HG02588 (cell line): ENCODE results near the gene VAC14.

Experiments
- ATAC-seq: cut with Tn5 transposase; IDR thresholded peaks from one replicate; pipeline ENCODE4 v1.9.1; 2021; ENCODE audit warnings: mild to moderate bottlenecking, moderate library complexity; ENCODE audit not compliant: unreplicated experiment

The VAC14 gene

DNA sequence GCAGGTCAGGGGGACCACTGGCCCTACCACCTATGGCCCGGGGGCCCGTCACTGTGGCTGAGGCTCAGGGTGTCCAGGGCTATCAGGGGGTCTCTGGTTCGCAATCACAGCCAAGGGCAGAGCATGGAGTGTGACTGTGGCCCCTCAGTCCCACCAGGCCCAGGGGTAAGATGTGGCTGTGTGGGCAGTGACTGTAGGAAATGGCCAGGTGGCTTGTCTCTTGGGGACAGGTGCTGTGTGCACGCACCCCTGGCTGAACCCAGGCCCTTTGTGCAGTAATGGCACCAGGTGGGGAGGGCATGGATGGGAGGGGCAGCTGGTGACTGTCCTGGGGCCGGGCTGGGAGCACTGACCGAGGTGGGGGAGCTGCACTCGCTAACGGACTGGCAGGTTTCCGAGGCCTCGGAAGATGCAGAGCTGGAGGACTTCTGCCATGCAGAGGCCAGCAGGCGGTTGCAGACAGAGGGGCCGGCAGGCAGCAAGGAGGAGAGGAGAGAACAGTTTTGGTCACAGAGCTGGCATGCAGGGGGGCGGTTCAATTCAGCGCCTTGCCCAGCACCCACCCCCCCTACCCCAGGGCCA is 135.8 kb downstream of the VAC14 start:
- no peak for ATAC-seq

DNA sequence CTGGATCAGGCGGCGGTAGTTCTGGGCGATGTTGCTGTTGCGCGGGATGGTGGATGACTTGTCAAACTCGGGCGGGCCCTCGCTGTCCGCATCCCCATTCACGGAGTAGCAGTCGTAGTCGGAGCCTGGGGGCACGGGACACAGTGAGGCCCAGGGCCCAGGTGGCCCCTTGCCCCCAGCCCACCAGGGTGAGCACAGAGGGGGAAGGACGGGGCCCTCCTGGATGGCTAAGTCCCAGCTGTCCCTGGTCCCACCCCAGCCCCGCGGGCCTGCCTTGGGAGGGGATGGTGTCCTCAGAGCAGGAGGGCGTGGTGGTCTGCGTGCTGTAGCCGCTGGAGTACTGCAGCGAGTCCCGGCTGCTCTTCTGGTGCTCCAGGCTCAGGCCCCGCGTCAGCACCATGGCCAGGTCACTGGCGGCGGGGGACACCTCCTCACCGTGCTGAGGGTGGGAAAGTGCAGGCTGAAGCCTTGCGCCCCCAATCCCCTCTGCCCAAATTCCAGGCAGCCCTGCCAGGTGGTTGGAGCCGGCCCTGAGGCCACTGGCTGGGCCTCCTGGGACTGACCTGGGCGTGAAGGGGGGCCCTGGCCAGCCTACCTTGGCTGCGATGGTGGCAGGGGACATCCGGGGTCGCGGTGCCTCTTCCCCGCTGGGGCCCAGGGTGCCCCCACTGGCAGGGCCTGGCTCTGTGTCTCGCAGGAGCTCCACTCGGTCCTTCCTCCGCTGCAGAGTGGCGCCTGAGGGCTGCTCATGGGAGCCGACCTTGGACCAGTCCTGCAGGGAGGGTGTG is 136.4 kb downstream of the VAC14 start:
- no peak for ATAC-seq

DNA sequence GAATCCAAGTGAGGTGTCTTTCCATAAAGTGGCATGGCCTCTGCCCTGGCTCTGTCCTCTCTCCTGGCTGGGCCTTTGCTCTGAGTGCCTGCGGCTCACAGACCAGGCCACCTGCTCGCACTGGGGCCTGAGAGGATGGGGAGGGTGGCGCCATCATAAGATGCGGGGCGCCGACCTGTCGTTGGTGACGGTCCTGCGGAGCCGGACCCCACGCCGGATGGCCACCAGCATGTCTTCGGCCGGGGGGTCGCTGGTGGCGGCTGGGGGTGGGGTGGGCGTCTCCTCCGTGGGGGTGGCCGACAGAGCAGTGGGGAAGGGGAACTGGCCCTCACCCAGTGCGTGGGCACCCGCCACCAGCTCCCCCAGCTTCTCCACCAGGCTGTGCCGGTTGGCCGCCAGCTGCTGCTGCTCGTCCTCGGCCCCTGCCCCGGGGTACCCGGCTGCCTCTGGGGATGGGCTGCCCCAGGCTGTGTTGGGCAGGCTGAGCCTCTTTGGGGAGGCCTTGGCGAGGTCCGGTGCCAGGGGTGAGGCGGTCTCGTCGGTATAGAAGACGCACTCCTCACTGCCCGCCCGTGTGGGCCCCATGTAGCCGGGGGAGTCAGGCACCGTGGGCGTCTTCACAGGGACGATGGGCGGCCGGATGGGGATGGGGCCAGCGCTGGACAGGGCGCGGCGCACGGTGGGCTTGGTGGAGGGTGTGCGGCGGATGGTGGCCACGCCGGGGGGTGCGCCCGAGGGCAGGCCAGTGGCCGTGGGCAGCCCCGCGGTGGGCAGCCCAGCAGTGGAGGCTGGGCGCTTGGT is 137.2 kb downstream of the VAC14 start:
- ATAC-seq, result no peak

DNA sequence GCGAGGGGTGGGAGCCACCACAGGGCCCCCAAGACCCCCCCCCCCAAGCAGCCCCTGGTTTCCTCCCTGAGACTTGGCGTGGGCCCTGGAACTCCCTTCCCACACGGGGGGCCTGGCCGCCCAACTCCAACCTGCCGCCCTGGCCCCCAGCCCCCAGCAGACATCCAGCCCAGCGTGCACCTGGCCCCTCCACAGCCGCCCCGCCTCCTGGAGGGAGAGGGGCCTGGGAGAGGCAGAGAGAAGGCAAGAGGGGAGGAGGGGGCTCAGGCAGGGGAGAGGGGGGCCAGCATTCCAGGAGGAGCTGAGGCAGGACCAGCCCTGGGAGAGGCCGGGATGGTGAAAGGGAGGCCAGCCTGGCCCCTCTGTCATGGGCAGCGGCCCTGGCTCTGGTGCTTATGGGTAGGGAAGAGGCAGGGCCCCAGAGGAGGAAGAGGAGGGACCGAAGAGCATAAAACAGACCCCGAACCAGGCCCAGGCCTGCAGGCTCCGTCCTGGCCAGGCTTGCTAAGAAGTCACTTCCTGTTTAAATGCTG is 137.9 kb downstream of the VAC14 start:
- ATAC-seq, result no peak

DNA sequence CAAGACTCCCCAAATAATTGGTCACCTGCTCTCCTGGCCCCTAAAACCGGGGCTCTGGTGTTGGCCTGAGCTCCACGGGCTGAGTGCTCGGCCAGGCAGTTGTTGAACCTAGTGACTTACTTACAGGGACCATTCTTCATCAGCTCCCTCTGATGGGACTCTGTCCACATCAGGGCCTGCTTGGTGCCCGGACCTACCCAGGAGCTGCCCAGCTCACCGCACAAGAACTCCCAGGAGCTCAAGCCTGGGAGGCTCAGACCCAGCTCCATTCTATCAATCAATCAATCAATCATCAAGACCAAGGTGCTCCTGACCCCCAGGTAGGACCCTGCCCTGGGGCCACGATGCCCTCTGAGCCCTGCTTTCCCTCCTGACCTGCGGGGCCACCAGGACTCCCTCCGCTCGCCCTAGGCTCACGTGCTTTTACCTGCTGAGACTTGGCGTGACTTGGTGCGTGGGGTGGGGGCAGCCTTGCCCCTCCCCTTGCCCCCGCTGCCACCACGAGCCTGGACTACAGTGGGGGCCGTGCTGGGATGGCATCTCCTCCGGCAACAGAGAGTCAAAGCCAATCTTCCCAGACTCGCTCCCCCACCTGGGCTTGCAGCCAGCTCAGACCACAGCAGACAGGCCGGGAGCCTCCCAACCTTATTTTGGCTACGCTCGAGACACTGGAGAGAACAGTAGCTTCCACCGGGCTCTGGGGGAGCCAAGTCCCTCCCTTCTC is 138.9 kb downstream of the VAC14 start:
- no peak for ATAC-seq

DNA sequence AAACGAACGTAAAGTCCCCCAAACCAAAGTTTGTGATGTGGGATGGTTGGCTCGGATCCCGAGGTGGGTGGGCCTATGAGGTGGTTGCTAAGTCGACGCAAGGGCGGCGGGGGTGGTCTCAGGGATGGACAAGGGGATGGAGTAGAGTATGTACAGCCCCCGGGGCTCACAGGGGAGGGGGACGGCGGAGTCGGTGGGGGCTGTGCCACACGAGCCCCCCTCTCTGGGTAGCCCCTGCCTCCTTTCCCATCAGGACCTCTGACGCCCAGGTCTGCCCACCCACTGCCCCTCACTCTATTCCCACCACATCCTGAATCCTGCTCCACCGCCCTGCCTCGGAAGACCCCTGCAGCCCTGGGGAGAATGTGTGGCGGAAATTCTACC is 139.4 kb downstream of the VAC14 start:
- no peak for ATAC-seq

DNA sequence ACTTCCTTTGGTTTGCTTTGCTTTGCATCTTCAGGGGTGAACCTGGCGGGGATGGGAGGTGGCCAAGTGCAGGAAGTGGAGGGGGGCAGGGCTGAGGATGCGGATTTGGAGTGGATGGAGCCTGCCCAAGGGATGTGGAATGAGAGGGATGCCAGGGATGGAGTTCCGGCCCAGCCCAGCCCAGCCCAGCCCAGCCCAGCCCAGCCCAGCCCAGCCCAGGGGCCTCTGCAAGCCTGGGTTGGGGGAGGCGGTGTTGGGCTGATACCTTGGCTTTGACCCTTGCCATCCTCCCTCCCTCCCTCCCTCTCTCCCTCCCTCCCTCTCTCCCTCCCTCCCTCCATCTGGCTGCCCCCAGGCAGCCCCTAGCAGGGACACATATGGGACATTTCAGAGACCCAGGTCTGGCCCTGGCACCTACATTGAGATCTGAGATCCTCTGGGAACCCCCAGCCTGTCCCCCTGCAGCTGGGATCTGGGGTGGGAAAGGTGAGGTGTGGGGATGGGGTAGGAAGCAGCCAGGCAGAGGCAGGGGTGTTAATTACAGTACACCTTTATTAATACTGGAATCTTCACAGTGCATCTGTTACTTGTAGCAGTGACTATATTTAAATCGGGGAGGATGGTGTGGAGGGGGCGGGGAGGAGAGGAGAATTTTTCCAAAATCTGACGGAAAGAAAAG is 140.1 kb downstream of the VAC14 start:
- ATAC-seq, result no peak

DNA sequence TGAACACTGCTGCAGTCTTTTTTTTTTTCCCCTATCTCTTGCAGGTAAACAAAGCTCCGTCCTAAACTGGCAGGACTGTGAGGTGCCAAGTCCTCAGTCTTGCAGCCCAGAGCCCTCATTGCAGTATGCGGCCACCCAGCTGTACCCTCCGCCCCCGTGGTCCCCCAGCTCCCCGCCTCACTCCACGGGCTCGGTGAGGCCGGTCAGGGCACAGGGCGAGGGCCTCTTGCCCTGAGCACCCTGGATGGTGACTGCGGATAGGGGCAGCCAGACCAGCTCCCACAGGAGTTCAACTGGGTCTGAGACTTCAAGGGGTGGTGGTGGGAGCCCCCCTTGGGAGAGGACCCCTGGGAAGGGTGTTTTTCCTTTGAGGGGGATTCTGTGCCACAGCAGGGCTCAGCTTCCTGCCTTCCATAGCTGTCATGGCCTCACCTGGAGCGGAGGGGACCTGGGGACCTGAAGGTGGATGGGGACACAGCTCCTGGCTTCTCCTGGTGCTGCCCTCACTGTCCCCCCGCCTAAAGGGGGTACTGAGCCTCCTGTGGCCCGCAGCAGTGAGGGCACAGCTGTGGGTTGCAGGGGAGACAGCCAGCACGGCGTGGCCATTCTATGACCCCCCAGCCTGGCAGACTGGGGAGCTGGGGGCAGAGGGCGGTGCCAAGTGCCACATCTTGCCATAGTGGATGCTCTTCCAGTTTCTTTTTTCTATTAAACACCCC is 140.8 kb downstream of the VAC14 start:
- ATAC-seq, result no peak

DNA sequence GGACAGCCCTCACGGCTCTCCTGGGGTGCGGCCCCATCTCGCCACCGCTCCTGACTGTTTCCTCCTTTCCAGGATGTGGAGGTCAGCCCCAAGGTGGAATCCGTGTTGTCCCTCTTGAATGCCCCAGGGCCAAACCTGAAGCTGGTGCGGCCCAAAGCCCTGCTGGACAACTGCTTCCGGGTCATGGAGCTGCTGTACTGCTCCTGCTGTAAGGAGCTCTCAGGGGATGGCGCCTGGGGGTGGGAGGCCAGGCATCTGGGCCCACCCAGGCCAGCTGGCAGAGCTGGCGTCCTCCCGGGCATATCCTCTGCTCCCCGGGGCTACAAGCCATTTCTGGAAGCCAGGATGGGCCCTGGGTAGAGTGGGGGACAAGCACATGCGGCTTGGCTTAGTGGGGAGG is 141.4 kb downstream of the VAC14 start:
- ATAC-seq, result no peak

DNA sequence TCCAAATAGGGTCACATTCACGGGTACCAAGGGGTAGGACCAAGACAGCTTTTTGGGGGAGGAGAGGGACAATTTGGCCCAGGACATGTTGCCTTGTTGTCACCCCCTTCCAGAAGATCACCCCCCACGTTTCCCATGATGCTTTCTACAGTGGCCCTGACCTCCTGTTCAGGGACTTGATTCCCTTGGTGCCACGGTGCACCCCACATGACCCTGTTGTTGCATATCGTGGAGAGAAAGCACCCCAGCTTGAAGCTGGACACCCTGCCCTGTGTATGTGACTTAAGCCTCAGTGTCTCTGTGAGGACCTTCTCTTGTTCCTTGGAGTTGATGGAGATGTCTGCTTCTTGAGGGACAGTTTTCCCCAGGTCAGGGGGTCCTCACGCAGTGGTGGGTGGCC is 142.0 kb downstream of the VAC14 start:
- no peak for ATAC-seq

DNA sequence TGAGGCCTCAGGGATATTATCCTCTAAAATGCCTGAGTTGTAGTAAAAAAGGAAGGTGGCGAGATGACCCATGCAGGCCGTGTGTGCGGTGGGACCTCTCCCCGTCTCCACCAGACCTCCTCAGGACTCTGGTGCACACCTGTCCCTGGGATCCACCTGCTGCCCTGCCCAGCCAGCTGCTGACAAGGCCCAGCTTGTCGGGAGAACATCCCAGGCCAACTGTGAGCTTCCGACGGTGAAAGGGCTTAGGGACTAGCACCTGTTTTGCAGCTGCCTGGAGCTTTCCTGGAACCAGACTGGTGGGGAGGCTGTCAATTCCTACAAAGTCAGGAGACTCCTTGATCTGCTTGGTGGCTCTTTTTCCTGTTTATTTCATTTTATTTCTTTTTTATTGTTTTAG is 143.0 kb downstream of the VAC14 start:
- no peak for ATAC-seq

DNA sequence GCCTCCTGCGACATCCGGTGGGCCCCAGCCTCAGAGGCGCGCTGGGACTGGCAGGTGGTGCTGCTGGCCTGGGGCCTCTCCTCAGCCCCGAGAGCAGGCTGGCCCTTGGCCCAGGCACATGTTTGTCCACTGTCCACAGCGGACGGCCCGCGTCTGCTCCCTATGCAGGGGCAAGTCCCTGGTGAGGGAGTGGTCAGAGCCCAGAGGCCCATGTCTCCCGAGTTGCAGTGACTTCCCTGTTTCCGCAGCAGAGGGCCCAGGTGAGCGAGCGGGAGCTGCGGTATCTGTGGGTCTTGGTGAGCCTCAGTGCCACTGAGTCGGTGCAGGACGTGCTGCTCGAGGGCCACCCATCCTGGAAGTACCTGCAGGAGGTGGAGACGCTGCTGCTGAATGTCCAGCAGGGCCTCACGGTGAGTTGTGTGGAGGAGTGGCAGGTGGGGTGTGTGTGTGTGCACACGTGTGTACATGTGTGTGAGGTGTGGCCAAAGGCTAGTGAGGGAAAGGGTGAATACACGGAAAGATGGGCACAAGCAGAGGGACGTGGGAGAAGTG is 144.2 kb downstream of the VAC14 start:
- no peak for ATAC-seq

DNA sequence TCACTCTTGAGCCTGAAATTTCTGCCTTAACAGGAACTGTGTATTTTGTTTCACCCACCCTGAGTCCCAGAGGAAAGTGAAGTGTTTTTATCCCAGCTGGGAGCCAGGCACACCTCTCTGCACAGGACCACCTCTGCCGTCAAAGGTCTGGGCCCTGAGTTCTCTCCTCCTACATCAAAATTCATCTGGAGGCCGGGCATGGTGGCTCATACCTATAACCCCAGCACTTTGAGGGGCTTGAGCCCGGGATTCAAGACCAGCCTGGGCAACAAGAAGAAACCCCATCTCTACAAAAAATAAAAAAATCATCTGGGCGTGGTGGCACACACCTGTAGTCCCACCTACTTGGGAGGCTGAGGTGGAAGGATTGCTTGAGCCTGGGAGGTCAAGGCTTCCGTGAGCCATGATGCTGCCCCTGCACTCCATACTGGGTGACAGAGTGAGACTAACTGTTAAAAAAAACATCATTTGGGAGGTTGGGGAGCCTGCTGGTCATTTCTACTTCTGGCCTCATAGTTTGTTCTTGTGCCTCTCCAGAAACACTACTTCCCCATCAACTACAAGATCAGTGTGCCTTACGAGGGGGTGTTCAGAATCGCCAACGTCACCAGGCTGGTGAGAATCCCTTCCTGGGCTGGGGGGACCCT is 144.8 kb downstream of the VAC14 start:
- ATAC-seq, result no peak

DNA sequence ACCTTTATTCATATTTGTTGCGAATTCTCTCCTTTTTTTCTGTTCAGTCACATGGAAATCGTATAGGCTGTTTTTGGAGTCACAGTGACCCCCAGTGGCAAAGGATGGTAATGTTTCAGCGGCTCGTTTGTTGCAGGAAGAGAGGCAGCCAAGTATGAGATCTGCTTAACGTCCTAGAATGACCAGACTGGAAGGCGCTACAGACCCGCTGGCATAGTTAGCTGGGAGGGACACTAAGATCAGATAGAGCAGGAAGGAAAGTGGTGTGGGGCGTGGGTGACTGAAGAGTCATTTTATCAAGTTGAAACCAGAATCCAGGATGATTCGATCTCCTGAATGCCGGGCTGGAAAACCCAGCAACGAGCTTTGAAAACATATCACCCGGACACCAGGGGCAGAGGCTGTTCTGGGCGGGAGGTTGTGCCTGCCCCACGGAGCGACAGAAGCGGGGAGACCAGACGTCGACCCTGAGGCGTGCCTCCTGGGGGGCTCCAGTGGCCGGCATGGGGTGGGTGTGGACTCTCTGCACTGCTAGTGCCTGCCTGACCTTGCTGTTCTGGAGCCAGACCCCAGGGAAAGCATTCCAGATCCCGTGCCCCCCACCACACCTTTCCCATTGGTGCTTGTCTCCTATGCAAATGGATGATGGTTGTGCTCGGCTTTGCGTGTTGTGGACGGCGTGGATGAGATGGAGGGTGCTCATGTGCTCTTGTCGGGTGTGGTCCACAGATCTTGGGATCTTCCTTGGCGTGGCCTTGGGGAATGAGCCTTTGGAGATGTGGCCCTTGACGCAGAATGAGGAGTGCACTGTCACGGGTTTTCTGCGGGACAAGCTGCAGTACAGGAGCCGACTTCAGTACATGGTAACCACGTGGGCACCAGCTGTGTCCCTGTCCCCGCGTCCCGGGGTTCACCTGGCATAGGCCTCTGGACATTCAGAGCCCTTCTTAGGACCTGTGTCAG is 146.9 kb downstream of the VAC14 start:
- ATAC-seq, result no peak

DNA sequence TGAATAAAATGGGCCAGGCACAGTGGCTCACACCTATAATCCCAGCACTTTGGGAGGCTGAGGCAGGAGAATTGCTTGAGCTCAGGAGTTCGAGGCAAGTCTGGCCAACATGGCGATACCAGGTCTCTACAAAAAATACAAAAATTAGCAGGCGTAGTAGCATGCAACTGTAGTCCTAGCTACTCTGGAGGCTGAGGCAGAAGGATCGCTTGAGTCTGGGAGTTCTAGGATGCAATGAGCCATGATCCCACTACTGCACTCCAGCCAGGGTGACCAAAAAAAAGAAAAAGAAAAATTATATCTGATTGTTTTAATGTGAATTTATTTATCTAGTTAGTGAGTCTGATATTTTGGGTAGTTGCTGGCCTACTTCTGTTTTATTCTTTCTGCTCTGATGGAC is 147.6 kb downstream of the VAC14 start:
- ATAC-seq, result no peak

DNA sequence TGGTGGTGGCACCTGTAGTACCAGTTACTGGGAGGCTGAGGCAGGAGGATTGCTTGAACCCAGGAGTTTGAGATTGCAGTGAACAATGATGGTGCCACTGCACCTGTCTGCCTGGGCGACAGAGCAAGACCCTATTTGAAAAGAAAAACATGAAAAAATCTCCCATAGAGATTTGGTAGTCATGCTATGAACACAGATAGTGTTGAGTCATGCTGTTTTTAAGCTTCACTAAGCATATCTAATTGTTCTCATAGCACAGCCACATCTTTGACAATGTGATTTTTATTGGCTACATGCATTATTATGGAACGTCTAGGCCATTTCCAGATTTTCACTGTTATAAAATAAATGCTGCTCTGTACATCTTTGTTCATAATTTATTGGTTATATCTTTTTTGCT is 148.6 kb downstream of the VAC14 start:
- no peak for ATAC-seq

DNA sequence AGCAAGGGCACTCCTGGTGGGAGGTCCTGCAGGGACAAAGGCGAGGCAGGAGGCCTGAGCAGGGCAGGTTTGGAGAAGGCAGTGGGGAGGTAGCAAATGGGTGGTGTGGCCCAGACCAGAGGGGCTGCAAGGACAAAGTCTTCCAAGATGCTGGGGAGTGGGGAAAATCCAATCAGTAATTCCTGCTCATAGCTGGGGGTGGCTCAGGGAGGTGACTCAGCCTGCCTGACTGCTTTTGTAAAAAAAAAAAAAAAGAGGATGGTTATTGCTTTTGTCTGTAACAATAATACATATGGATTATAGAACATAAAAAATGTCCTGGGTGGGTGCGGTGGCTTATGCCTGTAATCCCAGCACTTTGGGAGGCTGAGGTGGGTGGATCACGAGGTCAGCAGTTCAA is 149.4 kb downstream of the VAC14 start:
- no peak for ATAC-seq

DNA sequence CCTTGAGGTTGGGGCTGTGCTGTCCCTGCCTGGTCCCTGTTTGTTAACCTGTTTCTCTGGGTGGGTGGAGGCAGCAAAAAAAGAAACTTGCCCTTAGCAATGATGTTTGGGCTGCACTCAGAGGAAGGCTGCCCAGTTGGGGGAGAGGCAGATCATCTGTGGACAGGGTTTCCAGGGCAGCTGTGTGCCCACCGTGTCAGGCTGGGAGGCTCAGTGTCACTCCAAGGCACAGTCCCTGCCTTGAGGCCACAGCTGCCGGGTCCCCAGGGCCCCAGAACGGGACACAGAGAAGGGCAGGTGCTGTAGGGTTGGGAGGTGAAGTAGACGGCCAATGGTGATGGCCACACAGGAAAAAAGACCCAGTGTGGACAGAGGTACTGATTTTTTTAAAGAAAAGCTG is 150.7 kb downstream of the VAC14 start:
- no peak for ATAC-seq
